Endodermal cell (in vitro differentiated cells): Measurements from ENCODE around the gene SLC66A2. TPM values are rescaled to one million over a fixed set of nuclear protein-coding genes. Genes with fewer than 3 reads are reported as not detected.

ENCODE experiments used
- DNase-seq: peaks from one replicate; pipeline ENCODE4 v3.0.0-alpha.2; 2017
- H3K27ac ChIP-seq: 2 replicates; pipeline ENCODE4 v1.5.1; 2013; ENCODE audit warnings: mild to moderate bottlenecking, low read depth, low read length, moderate library complexity
- H3K27me3 ChIP-seq: 2 replicates; pipeline ENCODE4 v1.6.1; 2013; ENCODE audit warnings: mild to moderate bottlenecking, low read length, moderate library complexity; ENCODE audit not compliant: insufficient read depth, control insufficient read depth, poor library complexity, severe bottlenecking
- H3K36me3 ChIP-seq: 2 replicates; pipeline ENCODE4 v1.7.0; 2013; ENCODE audit warnings: mild to moderate bottlenecking, low read length, moderate library complexity; ENCODE audit not compliant: control insufficient read depth, insufficient read depth
- H3K4me1 ChIP-seq: one replicate; pipeline ENCODE4 v1.7.0; 2013; ENCODE audit warnings: low read length; ENCODE audit not compliant: control insufficient read depth, insufficient read depth
- H3K4me3 ChIP-seq: 2 replicates; pipeline ENCODE4 v1.5.1; 2013; ENCODE audit warnings: mild to moderate bottlenecking, low read length, moderate library complexity
- H3K9ac ChIP-seq: 2 replicates; pipeline ENCODE4 v1.6.1; 2013; ENCODE audit warnings: mild to moderate bottlenecking, low read length, moderate library complexity; ENCODE audit not compliant: poor library complexity, severe bottlenecking; ENCODE audit errors: extremely low read depth
- H3K9me3 ChIP-seq: 2 replicates; pipeline ENCODE4 v1.6.1; 2013; ENCODE audit warnings: mild to moderate bottlenecking, low read length, moderate library complexity; ENCODE audit not compliant: control insufficient read depth
- H3K27ac Mint-ChIP-seq: 2 replicates; pipeline ENCODE4 v1.8.0; 2020; ENCODE audit warnings: mixed read lengths
- H3K27me3 Mint-ChIP-seq: 2 replicates; pipeline ENCODE4 v1.8.0; 2021; ENCODE audit warnings: mild to moderate bottlenecking, mixed read lengths; ENCODE audit not compliant: insufficient read depth
- H3K36me3 Mint-ChIP-seq: 2 replicates; pipeline ENCODE4 v1.8.0; 2020; ENCODE audit warnings: low read depth, mixed read lengths
- H3K4me1 Mint-ChIP-seq: 2 replicates; pipeline ENCODE4 v1.8.0; 2020; ENCODE audit warnings: mixed read lengths
- H3K4me3 Mint-ChIP-seq: 2 replicates; pipeline ENCODE4 v1.8.0; 2020; ENCODE audit warnings: mild to moderate bottlenecking, moderate library complexity, mixed read lengths
- H3K9me3 Mint-ChIP-seq: 2 replicates; pipeline ENCODE4 v1.8.0; 2020; ENCODE audit warnings: mild to moderate bottlenecking, mixed read lengths
- WGBS, 2 experiments: methylation state at CpG; one replicate each; pipeline versions ENCODE4 v1.1.5 to v1.1.7; 2013; ENCODE audit warnings: missing lambda C conversion rate in 2 of 2, mixed read lengths in 1 of 2; ENCODE audit not compliant: insufficient coverage in 1 of 2, insufficient read length in 1 of 2; 5-methylcytosine and 5-hydroxymethylcytosine counted together
- total RNA-seq, 2 donors: library from RNA; stranded (reverse); fragmentation: NEBNext Ultra II Directional in 1 of 2; extraction: Animal tissue kit (Norgen Biotek cat#: 25700) in 1 of 2; gene quantifications; 2 replicates in 1 of 2; 3 replicates in 1 of 2; pipeline ENCODE4 v1.2.1, GENCODE V29; 2021
- TF ChIP-seq, protein P1 (sequence below): fragments of 200-600 bp; sonication (generic); conservative IDR thresholded peaks from 2 replicates; pipeline ENCODE4 v1.5.0; 2021; ENCODE audit warnings: antibody characterized with exemption, mild to moderate bottlenecking

The SLC66A2 gene
- total RNA-seq, 2 donors from 2014 or later: 30.3 to 32.4 TPM

DNA sequence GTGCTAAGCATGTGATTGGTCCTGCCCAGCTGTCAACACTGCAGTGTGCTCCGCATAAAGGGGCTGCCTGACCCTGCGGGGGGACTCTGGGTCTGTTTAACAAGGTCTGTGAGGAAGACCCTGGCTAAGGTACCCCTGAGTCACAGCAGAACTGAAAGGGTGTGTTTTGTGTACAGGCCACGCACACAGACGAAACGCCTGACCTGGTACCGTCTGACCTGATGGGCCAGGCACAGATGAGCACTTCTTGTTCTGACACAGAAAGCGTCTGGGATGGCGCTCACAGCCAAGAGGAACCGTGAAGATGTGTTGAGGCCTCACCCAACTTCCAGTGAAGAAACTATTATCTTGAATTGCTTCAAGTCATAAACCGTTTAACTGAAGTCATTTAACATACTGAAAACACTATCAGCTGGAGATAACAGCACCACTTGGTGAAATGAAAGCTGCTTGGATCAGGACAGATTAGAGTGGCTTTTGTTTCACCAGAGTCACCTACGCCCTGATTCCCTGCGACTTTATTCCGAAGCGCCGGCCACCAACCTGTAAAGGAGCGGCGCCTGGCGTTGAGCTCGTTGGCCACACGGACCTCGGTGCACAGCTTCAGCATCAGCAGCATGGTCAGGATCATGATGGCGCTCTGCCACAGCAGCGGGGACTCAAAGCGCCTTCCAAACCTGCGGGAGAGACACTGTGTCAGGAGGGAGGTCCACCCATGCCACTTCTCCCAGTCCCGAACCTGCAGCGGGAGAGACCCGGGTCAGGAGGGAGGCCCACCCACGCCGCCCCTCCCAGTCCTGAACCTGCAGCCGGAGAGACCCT lies 8.5 kb downstream of the SLC66A2 start:
- no peak overlapping the region for H3K27ac Mint-ChIP-seq
- TF ChIP-seq, protein P1, sequence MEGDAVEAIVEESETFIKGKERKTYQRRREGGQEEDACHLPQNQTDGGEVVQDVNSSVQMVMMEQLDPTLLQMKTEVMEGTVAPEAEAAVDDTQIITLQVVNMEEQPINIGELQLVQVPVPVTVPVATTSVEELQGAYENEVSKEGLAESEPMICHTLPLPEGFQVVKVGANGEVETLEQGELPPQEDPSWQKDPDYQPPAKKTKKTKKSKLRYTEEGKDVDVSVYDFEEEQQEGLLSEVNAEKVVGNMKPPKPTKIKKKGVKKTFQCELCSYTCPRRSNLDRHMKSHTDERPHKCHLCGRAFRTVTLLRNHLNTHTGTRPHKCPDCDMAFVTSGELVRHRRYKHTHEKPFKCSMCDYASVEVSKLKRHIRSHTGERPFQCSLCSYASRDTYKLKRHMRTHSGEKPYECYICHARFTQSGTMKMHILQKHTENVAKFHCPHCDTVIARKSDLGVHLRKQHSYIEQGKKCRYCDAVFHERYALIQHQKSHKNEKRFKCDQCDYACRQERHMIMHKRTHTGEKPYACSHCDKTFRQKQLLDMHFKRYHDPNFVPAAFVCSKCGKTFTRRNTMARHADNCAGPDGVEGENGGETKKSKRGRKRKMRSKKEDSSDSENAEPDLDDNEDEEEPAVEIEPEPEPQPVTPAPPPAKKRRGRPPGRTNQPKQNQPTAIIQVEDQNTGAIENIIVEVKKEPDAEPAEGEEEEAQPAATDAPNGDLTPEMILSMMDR: no peak
- Histone ChIP-seq H3K9me3 (no peaks in the 10 kb centered on the region), H3K36me3 (peaks cover 22% of the 10 kb centered on the region), H3K27ac (no peak overlapping the region), H3K4me1 (peaks cover 11% of the 10 kb centered on the region), H3K27me3 (no peaks in the 10 kb centered on the region), H3K4me3 (no peak overlapping the region), H3K9ac (no peak overlapping the region)
- peaks cover 7% of the 10 kb centered on the region for H3K27me3 Mint-ChIP-seq
- H3K4me1 Mint-ChIP-seq: peaks cover 20% of the 10 kb centered on the region
- H3K9me3 Mint-ChIP-seq: no peaks in the 10 kb centered on the region
- 90 to 92% methylated on average over 28 to 31 of the region's 31 CpGs for WGBS, 2 experiments
- DNase-seq: peak; percentile 44
- no peak overlapping the region for H3K4me3 Mint-ChIP-seq
- H3K36me3 Mint-ChIP-seq: peaks cover 36% of the 10 kb centered on the region

DNA sequence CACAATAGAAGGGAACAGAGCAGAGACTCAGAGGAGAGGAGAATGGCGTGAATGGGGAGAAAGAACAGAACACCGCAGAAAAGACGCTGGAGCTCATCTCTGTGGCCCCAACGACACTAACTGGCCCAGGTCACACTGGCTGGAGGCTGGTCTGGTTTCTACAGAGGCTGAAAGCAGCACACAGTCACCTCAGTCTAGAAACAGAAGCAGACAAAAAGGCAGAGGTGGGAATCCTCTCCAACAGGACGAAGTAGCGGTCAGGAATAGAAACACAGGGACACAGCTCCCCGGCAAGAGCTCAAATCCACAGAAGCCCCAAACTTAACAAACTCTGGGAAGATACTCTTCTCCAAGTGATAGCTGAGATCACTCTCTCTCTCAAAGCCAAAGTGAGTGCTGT lies 9.2 kb downstream of the SLC66A2 start:
- peaks cover 28% of the 10 kb centered on the region for H3K36me3 ChIP-seq
- Mint-ChIP-seq H3K27me3 (peaks cover 6% of the 10 kb centered on the region), H3K4me3 (no peak overlapping the region), H3K9me3 (no peaks in the 10 kb centered on the region), H3K4me1 (peaks cover 25% of the 10 kb centered on the region), H3K27ac (no peak overlapping the region), H3K36me3 (peaks cover 42% of the 10 kb centered on the region)
- H3K27ac ChIP-seq: no peak overlapping the region
- H3K9ac ChIP-seq: no peak overlapping the region
- no peaks in the 10 kb centered on the region for H3K9me3 ChIP-seq
- WGBS, 2 experiments: 90 to 97% methylated on average over 5 to 7 of the region's 7 CpGs
- peak; percentile 19 for DNase-seq
- H3K27me3 ChIP-seq: no peaks in the 10 kb centered on the region
- TF ChIP-seq, protein P1: no peak
- peaks cover 11% of the 10 kb centered on the region for H3K4me1 ChIP-seq
- no peak overlapping the region for H3K4me3 ChIP-seq

DNA sequence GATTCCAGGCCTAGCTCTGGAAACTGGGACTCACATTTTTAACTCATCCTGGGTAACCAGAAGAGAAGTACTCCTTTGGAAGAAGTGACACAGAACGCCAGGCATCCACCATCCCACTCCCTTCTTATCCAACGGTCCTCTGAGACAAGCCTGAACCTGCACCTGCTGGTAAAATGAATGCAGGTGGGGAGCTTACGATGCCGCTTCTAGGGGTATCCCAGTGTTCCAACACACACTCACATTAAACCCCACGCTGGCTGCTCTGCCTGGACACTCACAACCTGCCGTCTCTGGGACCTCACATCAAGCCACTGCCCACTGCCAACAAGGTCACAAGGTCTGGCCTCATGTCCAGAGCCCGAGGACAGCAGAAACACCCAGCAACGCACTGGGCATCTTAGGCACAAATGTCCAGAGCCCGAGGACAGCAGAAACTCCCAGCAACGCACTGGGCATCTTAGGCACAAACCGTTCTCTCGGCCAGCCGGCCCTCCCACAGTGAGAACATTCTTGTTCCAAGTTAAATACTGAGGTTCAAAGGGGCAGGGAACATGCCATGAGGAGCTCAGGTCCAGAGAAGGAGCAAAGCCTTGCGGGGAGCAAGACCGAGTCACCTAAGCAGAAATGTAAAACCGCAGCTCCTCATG lies 9.9 kb downstream of the SLC66A2 start:
- H3K27me3 Mint-ChIP-seq: peaks cover 3% of the 10 kb centered on the region
- H3K9ac ChIP-seq: no peak overlapping the region

More for the DNA sequence above, 9.9 kb downstream of the SLC66A2 start:
- H3K9me3 ChIP-seq: no peaks in the 10 kb centered on the region
- Mint-ChIP-seq H3K4me1 (peaks cover 25% of the 10 kb centered on the region), H3K36me3 (peaks cover 43% of the 10 kb centered on the region), H3K4me3 (no peak overlapping the region), H3K9me3 (no peaks in the 10 kb centered on the region), H3K27ac (no peak overlapping the region)
- H3K4me3 ChIP-seq: no peak overlapping the region
- DNase-seq: peak; percentile 28
- H3K4me1 ChIP-seq: peaks cover 11% of the 10 kb centered on the region
- H3K36me3 ChIP-seq: peaks cover 30% of the 10 kb centered on the region
- H3K27me3 ChIP-seq: no peaks in the 10 kb centered on the region
- 96 to 97% methylated on average over 12 to 16 of the region's 16 CpGs for WGBS, 2 experiments
- H3K27ac ChIP-seq: no peak overlapping the region
- TF ChIP-seq, protein P1: no peak
